ENCODE measurements around the gene AGAP1.
"Not testable (repeated sequence)": the region's sequence is repeated elsewhere in the genome, so short reads cannot be mapped to it uniquely, and the experiment has no call there.

The AGAP1 gene

GRCh38 chr2:236086971-236087465 lies 593.2 kb downstream of the AGAP1 start:
- no peak for FAIRE-seq

- no peak for FAIRE-seq
These were observed 594.7 kb downstream of the AGAP1 start for GRCh38 chr2:236088368-236089057.

GRCh38 chr2:236089271-236090026 lies 595.6 kb downstream of the AGAP1 start:
- no peak for FAIRE-seq

GRCh38 chr2:236090027-236090382 lies 596.2 kb downstream of the AGAP1 start:
- FAIRE-seq = no peak

DNA sequence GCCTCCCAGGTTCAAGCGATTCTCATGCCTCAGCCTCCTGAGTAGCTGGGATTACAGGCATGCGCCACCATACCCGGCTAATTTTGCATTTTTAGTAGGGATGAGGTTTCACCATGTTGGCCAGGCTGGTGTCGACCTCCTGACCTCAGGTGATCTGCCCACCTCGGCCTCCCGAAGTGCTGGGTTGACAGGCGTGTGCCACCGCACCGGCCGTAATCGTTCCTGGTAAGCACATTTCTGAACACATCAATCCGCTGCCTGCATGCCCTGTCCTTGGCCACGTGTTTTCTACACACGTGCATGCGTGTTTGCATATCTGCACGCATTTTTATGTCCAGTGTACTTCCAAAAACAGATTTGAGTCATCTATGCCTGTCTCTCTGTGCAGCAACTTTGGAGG lies 597.0 kb downstream of the AGAP1 start:
- not testable (repeated sequence) for FAIRE-seq

DNA sequence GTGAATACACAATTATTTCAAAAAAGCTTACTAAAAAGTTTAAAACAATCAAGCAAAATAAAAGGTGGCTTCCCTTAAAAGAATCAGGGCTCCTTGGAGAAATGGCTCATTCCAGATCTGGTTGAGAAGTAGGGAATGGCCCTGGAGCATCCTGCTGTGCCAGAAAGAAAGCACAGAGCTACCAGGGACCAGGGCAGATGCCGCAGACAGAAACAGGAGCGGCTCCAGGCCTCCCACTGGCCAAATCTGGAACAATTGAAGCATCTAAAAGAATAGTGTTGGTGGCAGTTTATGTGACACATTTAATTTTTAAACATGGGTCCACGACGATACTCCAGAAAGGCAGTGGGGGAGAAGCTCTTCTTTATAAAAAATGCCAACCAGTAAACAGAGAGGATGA lies 598.9 kb downstream of the AGAP1 start:
- no peak for FAIRE-seq

DNA sequence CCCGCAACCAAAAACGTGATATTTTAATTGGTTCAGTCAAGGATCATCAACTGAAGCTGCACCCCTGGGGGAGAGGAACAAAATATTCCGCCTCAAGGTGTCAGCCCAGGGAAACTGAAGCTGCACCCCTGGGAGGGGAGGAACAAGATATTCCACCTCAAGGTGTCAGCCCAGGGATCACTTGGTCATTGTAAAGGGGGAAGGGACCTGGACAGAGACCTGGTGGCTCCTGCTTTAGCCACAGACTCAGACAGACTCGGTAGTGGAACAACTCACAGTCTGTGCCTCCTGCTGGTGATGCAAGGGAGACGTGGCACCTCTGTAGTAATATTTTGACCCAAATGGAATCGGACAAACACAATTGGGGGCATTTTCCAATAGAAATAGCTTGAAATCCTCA lies 599.3 kb downstream of the AGAP1 start:
- no peak for FAIRE-seq

DNA sequence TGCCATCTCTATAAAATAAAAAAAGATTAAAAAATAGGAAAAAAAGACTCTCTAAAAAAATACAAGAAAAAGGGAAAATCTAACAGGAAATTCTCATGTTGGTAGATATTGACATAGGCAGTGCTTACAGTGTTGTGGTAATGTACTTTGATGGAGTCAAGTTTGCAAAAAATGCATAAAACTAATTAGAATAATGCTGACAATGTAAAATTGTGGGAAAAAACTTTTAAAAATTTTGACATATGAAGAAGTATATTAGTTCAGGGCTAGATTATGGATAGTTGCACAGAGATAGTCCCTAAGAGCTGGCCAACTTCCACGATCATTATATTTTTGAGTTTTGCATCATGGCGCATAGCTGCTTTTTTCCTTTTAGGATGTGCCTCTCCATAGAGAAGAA lies 601.7 kb downstream of the AGAP1 start:
- FAIRE-seq = no peak

DNA sequence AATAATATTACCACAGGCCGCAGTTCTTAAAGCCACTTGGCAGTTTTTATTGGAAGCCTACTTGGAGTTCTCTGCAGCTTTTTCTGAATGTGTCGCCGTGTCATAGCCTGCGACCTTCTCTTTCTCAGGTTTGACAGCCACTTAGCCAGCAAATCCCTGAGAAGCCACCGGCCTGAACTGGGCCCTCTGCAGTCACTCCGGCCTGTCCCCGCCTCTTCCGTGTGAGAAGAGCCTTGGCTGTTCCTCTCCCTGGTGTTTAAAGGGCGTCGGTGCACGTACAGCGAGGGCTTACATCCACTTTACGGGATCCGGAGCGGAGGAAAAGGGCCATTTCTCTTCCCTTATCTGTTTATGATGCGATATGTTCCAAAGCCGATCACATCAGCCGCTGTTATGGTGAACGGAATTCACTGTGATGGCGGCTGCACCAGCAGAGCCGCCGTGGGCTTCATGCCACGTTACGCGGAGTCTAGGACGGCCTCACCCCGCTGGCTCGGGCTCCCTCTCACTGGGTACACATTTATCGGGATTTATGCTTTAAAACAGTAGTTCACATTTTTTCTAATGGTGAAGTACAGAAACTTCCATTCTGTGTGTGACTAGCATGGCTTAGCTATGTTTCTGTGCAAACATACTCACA lies 607.6 kb downstream of the AGAP1 start:
- FAIRE-seq = no peak

- FAIRE-seq = no peak
These were observed 609.1 kb downstream of the AGAP1 start for GRCh38 chr2:236102971-236103370.

DNA sequence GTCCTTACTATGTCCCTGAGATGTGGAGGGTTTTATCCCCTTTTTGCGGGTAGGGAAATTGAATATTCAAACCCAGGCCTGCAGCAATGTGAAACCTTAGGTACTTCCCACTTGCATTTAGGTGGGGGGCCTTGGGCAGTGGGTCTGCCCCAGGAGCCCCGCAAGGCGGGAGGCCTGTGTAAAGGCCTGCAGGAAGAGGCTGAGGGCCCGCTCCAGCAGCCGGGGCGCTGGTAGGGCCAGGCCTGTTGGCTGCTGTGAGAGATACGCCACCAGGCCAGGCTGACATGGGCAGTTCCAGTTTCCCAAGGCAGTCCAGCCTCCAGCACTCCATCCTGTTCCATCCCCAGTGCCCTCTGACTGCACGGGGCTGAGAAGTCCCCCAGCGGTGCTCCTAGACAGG lies 610.1 kb downstream of the AGAP1 start:
- FAIRE-seq = no peak

- no peak for FAIRE-seq
These were observed 612.2 kb downstream of the AGAP1 start for GRCh38 chr2:236105955-236106607.

GRCh38 chr2:236106761-236107160 lies 612.9 kb downstream of the AGAP1 start:
- no peak for FAIRE-seq

- FAIRE-seq = no peak
These were observed 613.7 kb downstream of the AGAP1 start for GRCh38 chr2:236107536-236107935.

DNA sequence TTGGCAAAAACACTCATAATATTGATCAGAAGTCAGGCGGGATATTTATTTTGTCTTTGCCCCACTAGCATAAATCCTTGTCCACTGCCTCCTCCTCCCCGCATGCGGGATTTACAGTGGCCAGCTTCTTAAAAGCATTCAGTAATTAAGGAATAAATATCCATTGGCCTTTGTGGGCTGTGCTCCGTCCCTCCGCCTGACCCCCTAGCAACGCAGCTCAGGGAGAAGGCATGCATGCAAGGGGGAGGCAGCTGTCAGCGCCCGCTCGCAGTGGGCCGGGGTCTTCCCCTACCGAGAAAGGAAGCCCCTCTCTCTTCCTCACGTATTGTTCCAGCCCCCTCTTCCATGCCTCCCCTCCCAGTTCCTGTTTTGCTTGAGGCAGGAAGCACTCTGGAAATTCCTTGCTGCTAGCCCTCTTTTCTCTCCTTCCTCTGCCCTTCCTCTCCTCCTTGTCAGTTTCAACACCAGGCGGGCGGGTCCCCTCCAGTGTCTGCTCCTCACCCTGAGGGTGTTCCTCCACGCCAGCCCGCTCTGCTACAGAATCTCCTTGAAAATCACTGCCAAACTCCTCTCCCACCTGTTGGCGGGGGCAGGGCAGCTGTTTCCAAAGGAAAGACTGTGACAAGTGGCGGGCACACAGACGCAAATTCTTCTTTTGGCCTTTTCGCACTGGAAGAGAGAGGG lies 614.2 kb downstream of the AGAP1 start:
- FAIRE-seq = no peak

DNA sequence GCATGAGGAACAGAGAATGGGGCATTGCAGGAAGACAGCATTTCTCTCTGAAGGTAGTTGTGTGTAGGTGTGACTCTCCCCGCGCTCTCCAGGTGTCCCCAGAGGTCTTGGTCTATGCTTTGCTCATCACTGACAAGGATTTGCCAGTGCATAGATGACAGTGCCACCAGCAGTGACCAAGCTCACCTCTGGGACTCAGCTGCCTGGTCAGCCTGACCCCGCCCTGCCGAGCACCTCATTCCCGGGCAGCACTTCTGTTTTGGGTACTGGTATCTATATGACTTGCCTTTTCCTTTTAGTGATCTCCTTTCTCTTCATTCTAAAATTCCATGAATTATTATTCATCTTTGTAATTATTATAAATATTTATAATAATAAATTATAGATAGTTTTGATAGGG lies 615.2 kb downstream of the AGAP1 start:
- no peak for FAIRE-seq

DNA sequence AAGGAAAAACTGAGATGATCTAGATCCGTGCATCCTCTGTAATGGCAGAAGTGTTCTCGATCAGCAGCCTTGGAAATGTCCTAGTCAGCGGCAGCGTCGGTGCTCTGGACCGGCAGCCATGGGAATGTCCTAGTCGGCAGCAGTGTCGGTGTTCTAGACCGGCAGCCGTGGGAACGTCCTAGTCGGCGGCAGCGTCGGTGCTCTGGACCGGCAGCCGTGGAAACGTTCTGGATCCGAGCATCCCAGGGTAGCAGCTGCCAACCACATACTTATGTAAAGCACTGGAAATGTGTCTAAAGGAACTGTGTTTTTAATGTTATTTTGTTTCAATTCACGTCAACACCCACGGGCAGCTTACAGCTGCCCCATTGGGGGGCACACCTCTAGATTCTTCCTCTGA lies 615.6 kb downstream of the AGAP1 start:
- FAIRE-seq = no peak

DNA sequence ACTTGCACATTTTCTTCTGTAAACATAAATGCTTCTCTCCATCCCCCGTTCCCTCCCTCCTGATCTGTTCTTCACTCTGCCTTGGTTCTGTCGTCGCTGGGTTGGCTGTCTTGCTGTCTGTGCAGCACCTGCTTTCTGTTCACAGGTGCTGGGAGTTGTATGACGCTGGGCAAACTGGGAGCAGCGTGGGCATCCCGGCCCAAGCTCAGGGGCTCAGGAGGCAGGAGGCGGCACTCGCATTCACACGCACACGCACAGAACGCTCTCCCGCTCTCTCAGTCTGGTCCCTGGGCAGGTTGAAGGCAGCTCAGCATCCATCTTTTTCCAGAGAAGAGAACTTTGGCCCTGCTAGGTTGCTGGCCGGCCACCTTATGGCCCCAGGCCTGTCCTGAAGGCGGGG lies 618.6 kb downstream of the AGAP1 start:
- FAIRE-seq = no peak

DNA sequence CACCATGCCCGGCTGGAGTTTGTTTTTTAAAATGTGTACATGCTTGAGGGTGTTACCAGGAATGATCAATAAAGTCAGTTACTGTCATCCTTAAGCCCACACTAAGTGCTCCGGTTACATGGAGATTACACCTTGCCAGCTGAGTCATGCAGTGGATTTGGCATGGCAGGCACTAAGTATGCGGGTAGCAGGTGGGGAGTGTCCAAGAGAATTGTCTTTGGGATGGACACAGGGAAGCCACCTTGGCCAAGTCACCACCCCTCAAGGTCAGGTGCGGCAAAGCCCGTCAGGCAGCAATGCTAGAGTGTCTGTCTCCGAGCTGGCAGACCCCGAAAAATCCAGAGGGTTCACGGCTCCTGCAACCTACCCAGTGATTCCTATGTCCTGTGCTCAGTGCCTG lies 619.6 kb downstream of the AGAP1 start:
- no peak for FAIRE-seq

DNA sequence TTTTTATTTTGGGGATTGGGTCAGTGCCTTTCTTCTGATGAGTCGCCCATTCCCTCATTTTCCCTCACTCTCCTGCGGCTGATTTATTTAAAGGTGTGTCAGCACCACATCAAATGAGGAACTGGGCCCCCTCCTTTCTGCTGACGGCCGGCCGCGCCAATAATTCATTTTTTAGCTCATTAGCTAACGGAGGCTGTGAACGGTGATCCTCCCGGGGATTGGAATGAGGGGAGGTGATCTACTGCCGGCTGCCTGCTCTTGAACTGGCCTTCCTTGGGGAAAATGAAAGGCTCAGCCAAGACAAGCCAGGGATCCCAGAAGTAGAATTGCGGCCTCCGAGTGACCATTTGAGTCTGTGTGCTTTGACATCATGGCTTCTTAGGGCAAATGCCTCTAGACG lies 620.1 kb downstream of the AGAP1 start:
- FAIRE-seq = no peak

GRCh38 chr2:236114959-236115358 lies 621.1 kb downstream of the AGAP1 start:
- FAIRE-seq = no peak

GRCh38 chr2:236117401-236117800 lies 623.6 kb downstream of the AGAP1 start:
- FAIRE-seq = no peak

- FAIRE-seq = no peak
These were observed 624.0 kb downstream of the AGAP1 start for GRCh38 chr2:236117861-236118269.

Data from TTC549 (cell line).